H1 (cell line): ENCODE data around the gene ARHGAP24.
"Not testable (repeated sequence)": the region's sequence is repeated elsewhere in the genome, so short reads cannot be mapped to it uniquely, and the experiment has no call there.

Source experiments
- BACH1 ChIP-seq: IDR thresholded peaks from 2 replicates; pipeline ENCODE4 v1.6.1; 2012; ENCODE audit warnings: low read length, improper control_type of control experiment
- CHD2 ChIP-seq: IDR thresholded peaks from 2 replicates; pipeline ENCODE4 v1.6.1; 2012; ENCODE audit warnings: low read length, improper control_type of control experiment
- EP300 ChIP-seq, 2 experiments: IDR thresholded peaks; 1 replicate in 1 of 2; 2 replicates in 1 of 2; pipeline ENCODE4 v1.6.1; 2011 to 2012; ENCODE audit warnings: low read depth in 2 of 2, low read length in 2 of 2, mild to moderate bottlenecking in 2 of 2, borderline replicate concordance in 1 of 2, inconsistent platforms in 1 of 2, moderate library complexity in 1 of 2
- EZH2 ChIP-seq: fragments of 200-600 bp; sonication (generic); IDR thresholded peaks from 2 replicates; pipeline ENCODE4 v1.7.1; 2012; ENCODE audit warnings: low read depth, mild to moderate bottlenecking, moderate library complexity, low read length, inconsistent platforms; ENCODE audit not compliant: severe bottlenecking
- KDM1A ChIP-seq: fragments of 200-600, 300-600 bp; sonication (generic); IDR thresholded peaks from 2 replicates; pipeline ENCODE4 v1.7.1; 2016; ENCODE audit warnings: mild to moderate bottlenecking, low read length, borderline replicate concordance
- MAFK ChIP-seq: IDR thresholded peaks from 2 replicates; pipeline ENCODE4 v1.6.1; 2012; ENCODE audit warnings: low read depth, mild to moderate bottlenecking, improper control_type of control experiment, low read length
- NANOG ChIP-seq: IDR thresholded peaks from 2 replicates; pipeline ENCODE4 v1.6.1; 2011; ENCODE audit warnings: low read length, low read depth, mild to moderate bottlenecking, inconsistent platforms; ENCODE audit not compliant: insufficient read depth, poor library complexity, severe bottlenecking
- POLR2A ChIP-seq, 2 experiments: IDR thresholded peaks; 1 replicate in 1 of 2; 2 replicates in 1 of 2; pipeline ENCODE4 v1.6.1; 2011; ENCODE audit warnings: low read depth in 2 of 2, low read length in 2 of 2, mild to moderate bottlenecking in 2 of 2; ENCODE audit errors: control extremely low read depth in 1 of 2
- POU5F1 ChIP-seq: IDR thresholded peaks from 2 replicates; pipeline ENCODE4 v1.6.1; 2011; ENCODE audit warnings: low read depth, mild to moderate bottlenecking, low read length, moderate library complexity
- RXRA ChIP-seq: IDR thresholded peaks from 2 replicates; pipeline ENCODE4 v1.6.1; 2011; ENCODE audit warnings: low read depth, mild to moderate bottlenecking, low read length, moderate library complexity; ENCODE audit not compliant: insufficient read depth
- SUZ12 ChIP-seq: fragments of 200-600 bp; sonication (generic); IDR thresholded peaks from 2 replicates; pipeline ENCODE4 v1.6.1; 2012; ENCODE audit warnings: mild to moderate bottlenecking, inconsistent platforms, low read length, moderate library complexity, mixed read lengths
- TF ChIP-seq, protein P1 (sequence below), 3 experiments: IDR thresholded peaks; 1 replicate in 2 of 3; 2 replicates in 1 of 3; pipeline versions ENCODE4 v1.5.1 to v1.6.1; 2011; ENCODE audit warnings: low read length in 3 of 3, mild to moderate bottlenecking in 3 of 3, inconsistent platforms in 2 of 3, low read depth in 1 of 3, moderate library complexity in 1 of 3; ENCODE audit not compliant: insufficient read depth in 1 of 3; ENCODE audit errors: control extremely low read depth in 1 of 3
- TF ChIP-seq, protein P2 (sequence below): IDR thresholded peaks from 2 replicates; pipeline ENCODE4 v1.6.1; 2012; ENCODE audit warnings: inconsistent platforms
- TF ChIP-seq, protein P3 (sequence below): IDR thresholded peaks from 2 replicates; pipeline ENCODE4 v1.6.1; 2011; ENCODE audit warnings: low read length, improper control_type of control experiment

DNA sequence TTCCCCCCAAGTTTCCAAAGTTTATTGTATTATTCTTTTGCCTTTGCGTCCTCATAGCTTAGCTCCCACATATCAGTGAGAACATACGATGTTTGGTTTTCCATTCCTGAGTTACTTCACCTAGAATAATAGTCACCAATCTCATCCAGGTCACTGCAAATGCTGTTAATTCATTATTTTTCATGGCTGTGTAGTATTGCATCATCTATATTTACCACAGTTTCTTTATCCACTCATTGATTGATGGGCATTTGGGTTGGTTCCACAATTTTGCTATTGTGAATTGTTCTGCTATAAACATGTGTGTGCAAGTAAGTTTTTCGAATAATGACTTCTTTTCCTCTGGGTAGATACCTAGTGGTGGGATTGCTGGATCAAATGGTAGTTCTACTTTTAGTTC lies 43.6 kb downstream of the ARHGAP24 start:
- not testable (repeated sequence) for TF ChIP-seq CHD2; BACH1; EP300 (IDR thresholded peaks at IDR 0.05; ENCODE audit: borderline replicate concordance in 1 of 2, low read depth in 2 of 2, low read length in 2 of 2); POLR2A (IDR thresholded peaks at IDR 0.05; ENCODE audit: control extremely low read depth in 1 of 2, low read depth in 2 of 2, low read length in 2 of 2); MAFK; SUZ12; POU5F1; KDM1A; EZH2; RXRA; NANOG
- TF ChIP-seq, protein P1, sequence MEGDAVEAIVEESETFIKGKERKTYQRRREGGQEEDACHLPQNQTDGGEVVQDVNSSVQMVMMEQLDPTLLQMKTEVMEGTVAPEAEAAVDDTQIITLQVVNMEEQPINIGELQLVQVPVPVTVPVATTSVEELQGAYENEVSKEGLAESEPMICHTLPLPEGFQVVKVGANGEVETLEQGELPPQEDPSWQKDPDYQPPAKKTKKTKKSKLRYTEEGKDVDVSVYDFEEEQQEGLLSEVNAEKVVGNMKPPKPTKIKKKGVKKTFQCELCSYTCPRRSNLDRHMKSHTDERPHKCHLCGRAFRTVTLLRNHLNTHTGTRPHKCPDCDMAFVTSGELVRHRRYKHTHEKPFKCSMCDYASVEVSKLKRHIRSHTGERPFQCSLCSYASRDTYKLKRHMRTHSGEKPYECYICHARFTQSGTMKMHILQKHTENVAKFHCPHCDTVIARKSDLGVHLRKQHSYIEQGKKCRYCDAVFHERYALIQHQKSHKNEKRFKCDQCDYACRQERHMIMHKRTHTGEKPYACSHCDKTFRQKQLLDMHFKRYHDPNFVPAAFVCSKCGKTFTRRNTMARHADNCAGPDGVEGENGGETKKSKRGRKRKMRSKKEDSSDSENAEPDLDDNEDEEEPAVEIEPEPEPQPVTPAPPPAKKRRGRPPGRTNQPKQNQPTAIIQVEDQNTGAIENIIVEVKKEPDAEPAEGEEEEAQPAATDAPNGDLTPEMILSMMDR (IDR thresholded peaks at IDR 0.05; ENCODE audit: control extremely low read depth in 1 of 3, insufficient read depth in 1 of 3, low read depth in 1 of 3, low read length in 3 of 3): not testable (repeated sequence)
- TF ChIP-seq, protein P2, sequence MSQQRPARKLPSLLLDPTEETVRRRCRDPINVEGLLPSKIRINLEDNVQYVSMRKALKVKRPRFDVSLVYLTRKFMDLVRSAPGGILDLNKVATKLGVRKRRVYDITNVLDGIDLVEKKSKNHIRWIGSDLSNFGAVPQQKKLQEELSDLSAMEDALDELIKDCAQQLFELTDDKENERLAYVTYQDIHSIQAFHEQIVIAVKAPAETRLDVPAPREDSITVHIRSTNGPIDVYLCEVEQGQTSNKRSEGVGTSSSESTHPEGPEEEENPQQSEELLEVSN: not testable (repeated sequence)
- TF ChIP-seq, protein P3, sequence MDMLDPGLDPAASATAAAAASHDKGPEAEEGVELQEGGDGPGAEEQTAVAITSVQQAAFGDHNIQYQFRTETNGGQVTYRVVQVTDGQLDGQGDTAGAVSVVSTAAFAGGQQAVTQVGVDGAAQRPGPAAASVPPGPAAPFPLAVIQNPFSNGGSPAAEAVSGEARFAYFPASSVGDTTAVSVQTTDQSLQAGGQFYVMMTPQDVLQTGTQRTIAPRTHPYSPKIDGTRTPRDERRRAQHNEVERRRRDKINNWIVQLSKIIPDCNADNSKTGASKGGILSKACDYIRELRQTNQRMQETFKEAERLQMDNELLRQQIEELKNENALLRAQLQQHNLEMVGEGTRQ: not testable (repeated sequence)
